GM12872 (cell line): Measurements from ENCODE around the gene SEL1L3.

Source experiments
- CTCF ChIP-seq: IDR thresholded peaks from 3 replicates; pipeline ENCODE4 v1.5.1; 2011; ENCODE audit warnings: low read depth, mild to moderate bottlenecking, low read length, moderate library complexity; ENCODE audit not compliant: insufficient read depth

SEL1L3 gene

GRCh38 chr4:25803720-25804225 lies 59.0 kb downstream of the SEL1L3 start:
- TF ChIP-seq CTCF, result no peak

- TF ChIP-seq CTCF, result no peak
Measured at GRCh38 chr4:25801594-25801993, 61.2 kb downstream of the SEL1L3 start.

GRCh38 chr4:25800245-25800644 lies 62.5 kb downstream of the SEL1L3 start:
- no peak for TF ChIP-seq CTCF

GRCh38 chr4:25799522-25799921 lies 63.3 kb downstream of the SEL1L3 start:
- TF ChIP-seq CTCF, result no peak

- TF ChIP-seq CTCF, result no peak
Measured at GRCh38 chr4:25797136-25797535, 65.7 kb downstream of the SEL1L3 start.

- TF ChIP-seq CTCF, result no peak
Measured at GRCh38 chr4:25795566-25796454, 67.0 kb downstream of the SEL1L3 start.

GRCh38 chr4:25795091-25795490 lies 67.7 kb downstream of the SEL1L3 start:
- no peak for TF ChIP-seq CTCF
